WERI-Rb-1 (cell line): ENCODE results near the gene PPFIA3.
"Not testable (repeated sequence)": the region's sequence is repeated elsewhere in the genome, so short reads cannot be mapped to it uniquely, and the experiment has no call there.

Experiments
- DNase-seq: peaks from one replicate; pipeline ENCODE4 v3.0.0-alpha.2; 2020
- H3K27ac ChIP-seq: fragments of 250-450 bp; sonication (Bioruptor Pico); 2 replicates; pipeline ENCODE4 v1.5.1; 2020; ENCODE audit warnings: mild to moderate bottlenecking, moderate library complexity
- H3K27me3 ChIP-seq: fragments of 250-450 bp; sonication (Bioruptor Pico); 2 replicates; pipeline ENCODE4 v1.5.1; 2021; ENCODE audit warnings: mild to moderate bottlenecking, low read depth, moderate library complexity; ENCODE audit not compliant: insufficient read depth, severe bottlenecking
- H3K36me3 ChIP-seq: fragments of 250-450 bp; sonication (Bioruptor Pico); 2 replicates; pipeline ENCODE4 v1.5.1; 2020; ENCODE audit warnings: mild to moderate bottlenecking, moderate library complexity
- H3K4me3 ChIP-seq: 2 replicates; pipeline ENCODE4 v1.5.1; 2011; ENCODE audit warnings: low read depth, mild to moderate bottlenecking, control low read depth, low read length
- H3K9me3 ChIP-seq: fragments of 250-450 bp; sonication (Bioruptor Pico); 2 replicates; pipeline ENCODE4 v1.5.1; 2021; ENCODE audit warnings: mild to moderate bottlenecking, moderate library complexity; ENCODE audit not compliant: severe bottlenecking
- TF ChIP-seq, protein P1 (sequence below): IDR thresholded peaks from 2 replicates; pipeline ENCODE4 v1.5.1; 2011; ENCODE audit warnings: low read depth, mild to moderate bottlenecking, control low read depth, inconsistent platforms, low read length

PPFIA3 gene

DNA sequence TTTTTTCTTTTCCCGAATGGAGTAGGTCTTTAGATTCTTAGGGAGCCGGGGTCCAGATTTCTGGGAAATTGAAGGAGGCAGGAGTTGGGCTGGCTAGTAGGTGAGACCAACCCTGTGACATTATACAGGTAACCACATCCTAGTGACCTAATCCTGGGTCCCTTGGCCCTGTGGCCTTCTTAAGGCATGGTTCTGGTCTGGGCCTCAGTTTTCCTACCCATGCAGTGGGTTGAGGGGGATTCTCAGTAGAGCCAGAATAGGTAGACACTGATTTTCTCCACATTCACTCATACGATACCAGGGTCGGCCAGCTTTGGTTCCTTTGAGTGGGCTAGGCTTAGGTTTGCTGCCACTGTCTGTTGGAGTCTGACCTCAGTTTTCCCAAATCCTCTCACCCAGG is 7.2 kb downstream of the PPFIA3 start:
- TF ChIP-seq, protein P1, sequence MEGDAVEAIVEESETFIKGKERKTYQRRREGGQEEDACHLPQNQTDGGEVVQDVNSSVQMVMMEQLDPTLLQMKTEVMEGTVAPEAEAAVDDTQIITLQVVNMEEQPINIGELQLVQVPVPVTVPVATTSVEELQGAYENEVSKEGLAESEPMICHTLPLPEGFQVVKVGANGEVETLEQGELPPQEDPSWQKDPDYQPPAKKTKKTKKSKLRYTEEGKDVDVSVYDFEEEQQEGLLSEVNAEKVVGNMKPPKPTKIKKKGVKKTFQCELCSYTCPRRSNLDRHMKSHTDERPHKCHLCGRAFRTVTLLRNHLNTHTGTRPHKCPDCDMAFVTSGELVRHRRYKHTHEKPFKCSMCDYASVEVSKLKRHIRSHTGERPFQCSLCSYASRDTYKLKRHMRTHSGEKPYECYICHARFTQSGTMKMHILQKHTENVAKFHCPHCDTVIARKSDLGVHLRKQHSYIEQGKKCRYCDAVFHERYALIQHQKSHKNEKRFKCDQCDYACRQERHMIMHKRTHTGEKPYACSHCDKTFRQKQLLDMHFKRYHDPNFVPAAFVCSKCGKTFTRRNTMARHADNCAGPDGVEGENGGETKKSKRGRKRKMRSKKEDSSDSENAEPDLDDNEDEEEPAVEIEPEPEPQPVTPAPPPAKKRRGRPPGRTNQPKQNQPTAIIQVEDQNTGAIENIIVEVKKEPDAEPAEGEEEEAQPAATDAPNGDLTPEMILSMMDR: no peak
- H3K27ac ChIP-seq: no peak overlapping the region
- H3K27me3 ChIP-seq: no peaks in the 10 kb centered on the region
- peaks cover 12% of the 10 kb centered on the region for H3K36me3 ChIP-seq
- H3K9me3 ChIP-seq: no peaks in the 10 kb centered on the region
- no peak overlapping the region for H3K4me3 ChIP-seq
- DNase-seq: no peak

DNA sequence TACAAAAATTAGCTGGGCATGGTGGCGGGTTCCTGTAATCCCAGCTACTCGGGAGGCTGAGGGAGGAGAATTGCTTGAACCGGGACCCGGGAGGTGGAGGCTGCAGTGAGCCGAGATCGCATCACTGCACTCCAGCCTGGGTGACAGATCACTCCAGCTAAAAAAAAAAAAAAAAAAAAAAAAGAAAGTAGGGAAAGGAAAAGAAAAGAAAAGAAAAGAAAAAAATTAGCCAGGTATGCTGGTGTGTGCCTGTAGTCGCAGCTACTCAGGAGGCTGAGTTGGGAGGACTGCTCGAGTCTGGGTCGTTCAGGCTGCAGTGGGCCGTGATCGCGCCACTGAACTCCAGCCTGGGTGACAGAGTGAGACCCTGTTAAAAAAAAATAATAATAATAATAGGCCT is 7.9 kb downstream of the PPFIA3 start:
- H3K9me3 ChIP-seq, H3K27ac ChIP-seq, H3K4me3 ChIP-seq, DNase-seq, H3K27me3 ChIP-seq: not testable (repeated sequence)
- H3K36me3 ChIP-seq: peaks cover 12% of the 10 kb centered on the region

DNA sequence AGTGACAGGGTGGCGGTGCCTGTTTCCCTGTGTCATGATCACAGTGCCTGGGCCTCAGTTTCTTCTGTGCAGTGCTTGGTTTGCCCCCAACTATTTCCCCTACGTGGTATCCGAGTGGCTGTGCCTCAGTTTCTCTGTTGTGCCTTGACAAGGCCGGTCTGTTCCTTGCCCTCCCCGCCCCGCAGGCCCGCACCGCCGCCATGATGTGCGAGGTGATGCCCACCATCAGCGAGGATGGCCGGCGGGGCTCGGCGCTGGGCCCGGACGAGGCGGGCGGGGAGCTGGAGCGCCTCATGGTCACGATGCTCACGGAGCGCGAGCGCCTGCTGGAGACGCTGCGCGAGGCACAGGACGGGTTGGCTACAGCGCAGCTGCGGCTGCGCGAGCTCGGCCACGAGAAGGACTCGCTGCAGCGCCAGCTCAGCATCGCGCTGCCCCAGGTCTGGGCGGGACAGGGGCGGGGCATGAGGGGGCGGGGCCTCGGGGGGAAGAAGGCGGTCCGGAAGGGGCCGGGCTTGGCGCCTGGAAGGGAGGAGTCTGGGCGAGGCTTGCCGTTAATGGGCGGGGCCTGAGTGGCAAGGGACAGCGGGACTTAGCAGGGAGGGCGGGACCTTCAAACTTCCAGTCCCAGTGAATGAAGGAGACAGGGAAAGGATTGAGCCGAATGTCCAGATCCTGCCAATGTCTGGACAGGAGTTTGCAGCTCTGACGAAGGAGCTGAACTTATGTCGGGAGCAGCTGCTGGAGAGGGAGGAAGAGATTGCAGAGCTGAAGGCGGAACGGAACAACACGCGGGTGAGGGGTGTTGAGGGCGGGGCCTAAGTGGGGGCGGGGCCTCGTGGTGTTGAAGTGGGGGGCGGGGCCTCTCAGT is 8.6 kb downstream of the PPFIA3 start:
- TF ChIP-seq, protein P1: 0 out of 2 replicates have a peak, but pooled peaks have one; percentile 9
- peak overlapping the region; percentile 40 for H3K4me3 ChIP-seq
- peak overlapping the region; percentile 77 for H3K27ac ChIP-seq
- peak; percentile 96 for DNase-seq
- H3K27me3 ChIP-seq: no peaks in the 10 kb centered on the region
- H3K9me3 ChIP-seq: no peaks in the 10 kb centered on the region
- H3K36me3 ChIP-seq: peaks cover 18% of the 10 kb centered on the region

- Histone ChIP-seq H3K4me3 (no peak overlapping the region), H3K36me3 (peaks cover 21% of the 10 kb centered on the region), H3K27ac (peak overlapping the region; percentile 46; the same call in 1 of the 2 replicates), H3K27me3 (no peaks in the 10 kb centered on the region), H3K9me3 (no peaks in the 10 kb centered on the region)
- TF ChIP-seq, protein P1: no peak
- no peak for DNase-seq
Measured at GRCh38 chr19:49128545-49129237, 9.3 kb downstream of the PPFIA3 start.

DNA sequence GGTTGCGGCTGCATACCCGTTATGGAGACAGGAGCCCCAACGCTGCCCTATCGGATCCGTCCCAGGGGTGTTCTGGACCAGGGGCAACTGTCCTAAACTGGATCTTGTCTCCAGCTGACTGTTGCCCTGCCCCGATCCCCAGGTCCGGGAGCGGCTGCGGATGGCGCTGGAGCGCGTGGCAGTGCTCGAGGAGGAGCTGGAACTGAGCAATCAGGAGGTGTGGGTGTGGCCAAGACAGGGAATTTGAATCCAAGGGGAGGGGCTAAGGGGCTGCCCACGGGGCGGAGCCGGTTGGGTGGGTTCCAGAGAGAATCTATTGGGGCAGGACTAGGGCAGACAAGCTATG is 9.9 kb downstream of the PPFIA3 start:
- Histone ChIP-seq H3K9me3 (no peaks in the 10 kb centered on the region), H3K4me3 (no peak overlapping the region), H3K27me3 (no peaks in the 10 kb centered on the region), H3K36me3 (peaks cover 26% of the 10 kb centered on the region), H3K27ac (no peak overlapping the region)
- TF ChIP-seq, protein P1: no peak
- DNase-seq: no peak

DNA sequence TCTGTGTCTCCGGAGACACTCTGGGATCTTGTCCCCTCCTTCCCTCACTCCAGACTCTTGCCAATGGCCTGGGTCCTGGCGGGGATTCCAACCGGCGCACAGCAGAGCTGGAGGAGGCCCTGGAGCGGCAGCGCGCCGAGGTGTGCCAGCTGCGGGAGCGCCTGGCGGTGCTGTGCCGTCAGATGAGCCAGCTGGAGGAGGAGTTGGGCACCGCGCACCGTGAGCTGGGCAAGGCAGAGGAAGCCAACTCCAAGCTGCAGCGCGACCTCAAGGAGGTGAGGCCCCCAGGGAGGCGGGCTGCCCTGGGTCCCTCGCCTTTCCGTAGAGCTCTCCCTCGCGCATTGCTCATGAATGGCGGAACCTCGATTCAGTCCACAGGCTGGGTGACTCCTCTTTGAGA is 11.0 kb downstream of the PPFIA3 start:
- Histone ChIP-seq H3K4me3 (no peak overlapping the region), H3K27ac (no peak overlapping the region), H3K9me3 (no peaks in the 10 kb centered on the region), H3K27me3 (no peaks in the 10 kb centered on the region), H3K36me3 (peaks cover 38% of the 10 kb centered on the region)
- TF ChIP-seq, protein P1: no peak
- no peak for DNase-seq
